Measurements from ENCODE around the gene UVSSA.
"Not testable (repeated sequence)": the region's sequence is repeated elsewhere in the genome, so short reads cannot be mapped to it uniquely, and the experiment has no call there.

Gene UVSSA

DNA sequence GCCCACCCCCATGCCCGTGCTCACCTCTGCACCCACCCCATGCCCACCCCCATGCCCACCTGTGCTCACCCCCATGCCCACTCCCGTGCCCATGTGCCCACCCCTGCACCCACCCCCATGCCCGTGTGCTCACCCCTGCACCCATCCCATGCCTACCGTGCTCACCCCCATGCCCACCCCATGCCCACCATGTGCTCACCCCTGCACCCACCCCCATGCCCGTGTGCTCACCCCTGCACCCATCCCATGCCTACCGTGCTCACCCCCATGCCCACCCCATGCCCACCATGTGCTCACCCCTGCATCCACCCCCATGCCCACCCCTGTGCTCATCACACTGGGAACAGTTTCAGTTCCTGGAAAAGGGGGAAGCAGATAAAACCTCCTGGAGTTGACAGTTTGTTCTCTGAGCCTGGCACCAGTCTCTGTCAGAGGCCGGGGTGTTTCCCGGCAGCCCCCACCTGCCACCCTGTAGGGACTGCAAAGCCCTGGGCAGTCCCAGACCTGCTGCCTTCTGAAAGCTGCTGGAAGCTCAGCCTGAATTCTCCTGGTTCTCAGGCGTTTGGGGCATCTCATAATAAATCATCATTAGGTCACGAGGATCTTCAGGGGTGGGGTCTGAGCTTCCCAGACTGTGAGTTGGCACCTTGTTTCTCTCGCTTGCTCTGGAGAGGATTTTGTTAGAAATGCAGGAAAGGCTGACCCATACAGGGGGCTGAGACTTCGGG is 13.0 kb upstream of the UVSSA start:
- H3K9me3 ChIP-seq (ENCODE audit: control insufficient read depth, insufficient read depth, low read length); H3K9ac ChIP-seq (ENCODE audit: low read depth, low read length); H3K4me1 ChIP-seq (ENCODE audit: insufficient read depth, low read length): not testable (repeated sequence)
- peaks cover 14% of the 10 kb centered on the region for H3K36me3 ChIP-seq (ENCODE audit: insufficient read depth, low read length)

- Histone ChIP-seq H3K9me3 (ENCODE audit: control insufficient read depth, insufficient read depth, low read length) (no peaks in the 10 kb centered on the region), H3K4me1 (ENCODE audit: insufficient read depth, low read length) (no peaks in the 10 kb centered on the region), H3K9ac (ENCODE audit: low read depth, low read length) (no peak overlapping the region), H3K36me3 (ENCODE audit: insufficient read depth, low read length) (peaks cover 19% of the 10 kb centered on the region)
Observed at GRCh38 chr4:1334579-1334895, 12.5 kb upstream of the UVSSA start.

GRCh38 chr4:1335193-1335883 is 11.7 kb upstream of the UVSSA start:
- not testable (repeated sequence) for H3K4me1 ChIP-seq (ENCODE audit: insufficient read depth, low read length); H3K9me3 ChIP-seq (ENCODE audit: control insufficient read depth, insufficient read depth, low read length); H3K9ac ChIP-seq (ENCODE audit: low read depth, low read length)
- H3K36me3 ChIP-seq (ENCODE audit: insufficient read depth, low read length), result peaks cover 24% of the 10 kb centered on the region

- Histone ChIP-seq H3K9ac (ENCODE audit: low read depth, low read length) (no peak overlapping the region), H3K9me3 (ENCODE audit: control insufficient read depth, insufficient read depth, low read length) (no peaks in the 10 kb centered on the region), H3K4me1 (ENCODE audit: insufficient read depth, low read length) (no peaks in the 10 kb centered on the region), H3K36me3 (ENCODE audit: insufficient read depth, low read length) (peaks cover 28% of the 10 kb centered on the region)
Observed at GRCh38 chr4:1336088-1336491, 10.9 kb upstream of the UVSSA start.

- Histone ChIP-seq H3K9me3 (ENCODE audit: control insufficient read depth, insufficient read depth, low read length) (no peaks in the 10 kb centered on the region), H3K36me3 (ENCODE audit: insufficient read depth, low read length) (peaks cover 31% of the 10 kb centered on the region), H3K9ac (ENCODE audit: low read depth, low read length) (no peak overlapping the region)
Observed at GRCh38 chr4:1337376-1337831, 9.6 kb upstream of the UVSSA start.

DNA sequence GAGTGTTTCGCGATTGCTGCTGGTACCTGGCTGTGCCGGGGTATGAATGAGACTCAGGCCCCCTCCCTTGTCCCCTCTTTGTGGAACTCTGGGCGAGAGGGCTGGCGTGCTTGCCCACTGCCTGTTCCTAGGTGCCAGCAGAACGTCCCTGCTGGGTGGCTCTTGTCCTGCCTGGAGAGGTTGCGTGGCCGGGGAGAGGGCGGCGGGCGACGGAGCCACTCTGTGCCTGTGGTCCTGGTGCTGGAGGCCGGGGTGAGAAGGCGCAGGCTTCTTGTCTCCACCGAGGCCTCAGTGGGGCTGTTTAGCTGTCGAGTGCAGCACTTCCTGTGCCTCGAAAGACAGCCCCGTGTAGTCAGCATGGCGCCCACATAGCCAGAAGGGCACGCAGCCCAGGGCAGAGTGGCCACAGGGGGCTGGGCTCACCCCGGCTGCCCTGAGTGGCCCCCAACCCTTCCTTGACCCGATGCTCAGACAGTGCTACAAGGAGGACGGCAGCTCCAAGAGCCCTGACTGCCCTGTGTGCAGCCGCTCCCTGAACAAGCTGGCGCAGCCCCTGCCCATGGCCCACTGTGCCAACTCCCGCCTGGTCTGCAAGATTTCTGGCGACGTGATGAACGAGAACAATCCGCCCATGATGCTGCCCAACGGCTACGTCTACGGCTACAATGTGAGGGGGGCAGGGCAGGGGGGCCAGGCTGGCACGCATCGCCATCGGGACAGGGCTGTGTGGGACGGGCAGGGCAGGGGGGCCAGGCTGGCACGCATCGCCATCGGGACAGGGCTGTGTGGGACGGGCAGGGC is 8.9 kb upstream of the UVSSA start:
- H3K4me1 ChIP-seq (ENCODE audit: insufficient read depth, low read length), result no peaks in the 10 kb centered on the region
- peaks cover 31% of the 10 kb centered on the region for H3K36me3 ChIP-seq (ENCODE audit: insufficient read depth, low read length)

More at GRCh38 chr4:1337376-1337831, 9.6 kb upstream of the UVSSA start:
- no peaks in the 10 kb centered on the region for H3K4me1 ChIP-seq (ENCODE audit: insufficient read depth, low read length)

GRCh38 chr4:1338752-1339414 is 8.1 kb upstream of the UVSSA start:
- H3K9ac ChIP-seq (ENCODE audit: low read depth, low read length), result no peak overlapping the region
- peaks cover 31% of the 10 kb centered on the region for H3K36me3 ChIP-seq (ENCODE audit: insufficient read depth, low read length)
- H3K9me3 ChIP-seq (ENCODE audit: control insufficient read depth, insufficient read depth, low read length), result no peaks in the 10 kb centered on the region
- no peaks in the 10 kb centered on the region for H3K4me1 ChIP-seq (ENCODE audit: insufficient read depth, low read length)

More for the DNA sequence above, 8.9 kb upstream of the UVSSA start:
- Histone ChIP-seq H3K9me3 (ENCODE audit: control insufficient read depth, insufficient read depth, low read length) (no peaks in the 10 kb centered on the region), H3K9ac (ENCODE audit: low read depth, low read length) (no peak overlapping the region)

DNA sequence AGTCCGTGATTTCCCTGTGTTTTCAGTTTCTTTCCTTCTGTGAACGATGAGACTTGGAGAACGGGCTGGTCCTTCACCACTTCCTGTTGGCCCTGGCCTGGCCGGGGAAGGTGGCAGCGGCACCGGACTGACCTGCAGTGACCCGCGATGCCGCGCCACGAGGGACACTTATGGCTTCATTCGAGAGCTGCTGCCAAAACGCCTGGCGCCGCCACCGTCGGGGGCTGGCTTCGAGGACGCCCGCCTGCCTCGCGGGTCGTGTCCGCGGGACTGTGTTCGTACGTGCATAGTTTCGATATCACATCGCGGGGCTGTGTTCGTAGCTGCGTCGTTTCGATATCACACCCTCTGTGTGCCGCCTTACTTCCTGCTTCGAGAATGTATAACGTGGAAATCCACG is 7.5 kb upstream of the UVSSA start:
- peaks cover 30% of the 10 kb centered on the region for H3K36me3 ChIP-seq (ENCODE audit: insufficient read depth, low read length)
- no peaks in the 10 kb centered on the region for H3K9me3 ChIP-seq (ENCODE audit: control insufficient read depth, insufficient read depth, low read length)
- H3K4me1 ChIP-seq (ENCODE audit: insufficient read depth, low read length), result no peaks in the 10 kb centered on the region
- H3K9ac ChIP-seq (ENCODE audit: low read depth, low read length), result no peak overlapping the region

- H3K9me3 ChIP-seq (ENCODE audit: control insufficient read depth, insufficient read depth, low read length), result no peaks in the 10 kb centered on the region
- no peaks in the 10 kb centered on the region for H3K4me1 ChIP-seq (ENCODE audit: insufficient read depth, low read length)
- peaks cover 22% of the 10 kb centered on the region for H3K36me3 ChIP-seq (ENCODE audit: insufficient read depth, low read length)
- H3K9ac ChIP-seq (ENCODE audit: low read depth, low read length), result no peak overlapping the region
Observed at GRCh38 chr4:1340181-1340747, 6.7 kb upstream of the UVSSA start.

- no peak overlapping the region for H3K9ac ChIP-seq (ENCODE audit: low read depth, low read length)
- H3K9me3 ChIP-seq (ENCODE audit: control insufficient read depth, insufficient read depth, low read length), result no peaks in the 10 kb centered on the region
- H3K36me3 ChIP-seq (ENCODE audit: insufficient read depth, low read length), result peaks cover 22% of the 10 kb centered on the region
- H3K4me1 ChIP-seq (ENCODE audit: insufficient read depth, low read length), result no peaks in the 10 kb centered on the region
Observed at GRCh38 chr4:1340861-1341260, 6.1 kb upstream of the UVSSA start.

- Histone ChIP-seq H3K4me1 (ENCODE audit: insufficient read depth, low read length) (no peaks in the 10 kb centered on the region), H3K36me3 (ENCODE audit: insufficient read depth, low read length) (peaks cover 20% of the 10 kb centered on the region), H3K9ac (ENCODE audit: low read depth, low read length) (no peak overlapping the region), H3K9me3 (ENCODE audit: control insufficient read depth, insufficient read depth, low read length) (no peaks in the 10 kb centered on the region)
Observed at GRCh38 chr4:1342003-1342402, 5.0 kb upstream of the UVSSA start.

DNA sequence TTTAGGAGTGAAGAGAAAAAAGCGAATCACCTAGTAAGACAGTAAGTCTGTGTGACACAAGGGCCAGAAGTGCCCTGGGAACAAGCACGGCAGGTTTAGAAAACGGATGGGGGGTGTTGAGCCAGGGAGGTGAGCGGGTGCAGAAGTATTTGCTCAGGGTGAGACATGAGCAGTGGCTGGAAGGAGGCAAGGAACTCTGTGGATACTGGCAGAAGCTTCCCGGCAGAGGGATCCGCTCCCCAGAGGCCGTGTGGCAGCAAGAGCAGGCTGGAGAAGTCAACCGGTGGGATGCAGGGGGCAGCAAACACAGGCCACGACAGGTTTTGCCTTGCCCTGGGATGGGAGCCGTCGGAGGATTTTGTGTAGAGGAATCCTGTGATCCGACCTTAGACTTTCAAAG is 2.3 kb upstream of the UVSSA start:
- Histone ChIP-seq H3K9me3 (ENCODE audit: control insufficient read depth, insufficient read depth, low read length) (no peaks in the 10 kb centered on the region), H3K4me1 (ENCODE audit: insufficient read depth, low read length) (no peaks in the 10 kb centered on the region), H3K36me3 (ENCODE audit: insufficient read depth, low read length) (peaks cover 10% of the 10 kb centered on the region), H3K9ac (ENCODE audit: low read depth, low read length) (no peak overlapping the region)

- Histone ChIP-seq H3K9me3 (ENCODE audit: control insufficient read depth, insufficient read depth, low read length) (no peaks in the 10 kb centered on the region), H3K9ac (ENCODE audit: low read depth, low read length) (peak overlapping the region; percentile 77), H3K4me1 (ENCODE audit: insufficient read depth, low read length) (no peaks in the 10 kb centered on the region), H3K36me3 (ENCODE audit: insufficient read depth, low read length) (peaks cover 2% of the 10 kb centered on the region; the same call in 1 of the 2 replicates)
Observed at GRCh38 chr4:1345903-1346780, 866 bp upstream of the UVSSA start.
